H9 (cell line): ENCODE measurements around the gene IL6ST. TPM values are rescaled to one million over a fixed set of nuclear protein-coding genes. Genes with fewer than 3 reads are reported as not detected.

ENCODE experiments used
- DNase-seq: peaks from one replicate; pipeline ENCODE4 v3.0.0-alpha.2; 2017
- H2AFZ ChIP-seq: one replicate; pipeline ENCODE4 v1.6.1; 2013; ENCODE audit warnings: mild to moderate bottlenecking, low read length, control low read depth, moderate library complexity
- H2AK5ac ChIP-seq: 2 replicates; pipeline ENCODE4 v1.6.1; 2013; ENCODE audit warnings: low read length, control low read depth, mixed read lengths; ENCODE audit not compliant: insufficient read length
- H2BK120ac ChIP-seq: one replicate; pipeline ENCODE4 v1.6.1; 2013; ENCODE audit warnings: low read depth, mild to moderate bottlenecking, low read length, control low read depth, inconsistent platforms; ENCODE audit not compliant: poor library complexity, severe bottlenecking
- H2BK12ac ChIP-seq: 2 replicates; pipeline ENCODE4 v1.6.1; 2013; ENCODE audit warnings: low read length, control low read depth, mixed read lengths, low read depth; ENCODE audit not compliant: insufficient read length
- H2BK15ac ChIP-seq: 2 replicates; pipeline ENCODE4 v1.6.1; 2013; ENCODE audit warnings: low read depth, low read length, control low read depth
- H2BK20ac ChIP-seq: one replicate; pipeline ENCODE4 v1.6.1; 2013; ENCODE audit warnings: low read depth, mild to moderate bottlenecking, low read length, control low read depth, inconsistent platforms; ENCODE audit not compliant: poor library complexity, severe bottlenecking
- H2BK5ac ChIP-seq: 2 replicates; pipeline ENCODE4 v1.6.1; 2013; ENCODE audit warnings: low read length, control low read depth, mixed read lengths; ENCODE audit not compliant: insufficient read length
- H3K14ac ChIP-seq: 2 replicates; pipeline ENCODE4 v1.6.1; 2013; ENCODE audit warnings: low read length, control low read depth; ENCODE audit not compliant: insufficient read depth
- H3K18ac ChIP-seq: 2 replicates; pipeline ENCODE4 v1.6.1; 2013; ENCODE audit warnings: low read depth, mild to moderate bottlenecking, mixed read lengths, low read length, control low read depth; ENCODE audit not compliant: insufficient read length
- H3K23ac ChIP-seq: 2 replicates; pipeline ENCODE4 v1.6.1; 2013; ENCODE audit warnings: low read length, control low read depth, mixed read lengths, low read depth; ENCODE audit not compliant: insufficient read length
- H3K23me2 ChIP-seq: 2 replicates; pipeline ENCODE4 v1.6.1; 2013; ENCODE audit warnings: low read depth, mild to moderate bottlenecking, mixed read lengths, low read length, control low read depth; ENCODE audit not compliant: insufficient read length, poor library complexity, severe bottlenecking
- H3K27ac ChIP-seq: 2 replicates; pipeline ENCODE4 v1.5.1; 2013; ENCODE audit warnings: low read length, control low read depth, mixed read lengths, low read depth; ENCODE audit not compliant: insufficient read length
- H3K27me3 ChIP-seq: 2 replicates; pipeline ENCODE4 v1.6.1; 2013; ENCODE audit warnings: low read length, control low read depth, inconsistent platforms; ENCODE audit not compliant: insufficient read depth
- H3K4ac ChIP-seq: 2 replicates; pipeline ENCODE4 v1.6.1; 2013; ENCODE audit warnings: low read depth, mild to moderate bottlenecking, control low read depth, inconsistent platforms, low read length, moderate library complexity
- H3K4me1 ChIP-seq: 2 replicates; pipeline ENCODE4 v1.6.1; 2013; ENCODE audit warnings: low read length, control low read depth, inconsistent platforms; ENCODE audit not compliant: insufficient read depth
- H3K4me2 ChIP-seq: 2 replicates; pipeline ENCODE4 v1.6.1; 2013; ENCODE audit warnings: low read length, control low read depth, mixed read lengths; ENCODE audit not compliant: insufficient read length, insufficient read depth
- H3K56ac ChIP-seq: 2 replicates; pipeline ENCODE4 v1.6.1; 2013; ENCODE audit warnings: low read depth, mild to moderate bottlenecking, mixed read lengths, low read length, control low read depth; ENCODE audit not compliant: insufficient read length
- H3K79me1 ChIP-seq: 2 replicates; pipeline ENCODE4 v1.6.1; 2013; ENCODE audit warnings: low read depth, mild to moderate bottlenecking, moderate library complexity, low read length, control low read depth, inconsistent platforms; ENCODE audit not compliant: insufficient read depth, poor library complexity, severe bottlenecking
- H3K79me2 ChIP-seq: 2 replicates; pipeline ENCODE4 v1.6.1; 2013; ENCODE audit warnings: low read length, control low read depth, inconsistent platforms; ENCODE audit not compliant: insufficient read depth
- H3K9ac ChIP-seq: 2 replicates; pipeline ENCODE4 v1.6.1; 2013; ENCODE audit warnings: low read length, control low read depth, mixed read lengths; ENCODE audit not compliant: insufficient read length; ENCODE audit errors: extremely low read depth
- H3K9me3 ChIP-seq: one replicate; pipeline ENCODE4 v1.6.1; 2013; ENCODE audit warnings: low read depth, low read length, inconsistent platforms; ENCODE audit not compliant: control insufficient read depth
- H3T11ph ChIP-seq: one replicate; pipeline ENCODE4 v1.6.1; 2013; ENCODE audit warnings: mild to moderate bottlenecking, low read length, control low read depth, inconsistent platforms
- H4K20me1 ChIP-seq: one replicate; pipeline ENCODE4 v1.6.1; 2013; ENCODE audit not compliant: control insufficient read depth, insufficient read length, insufficient read depth
- H4K5ac ChIP-seq: 2 replicates; pipeline ENCODE4 v1.6.1; 2013; ENCODE audit warnings: low read depth, mild to moderate bottlenecking, mixed read lengths, low read length, control low read depth; ENCODE audit not compliant: insufficient read length
- H4K8ac ChIP-seq: replicated peaks from 2 replicates; pipeline ENCODE4 v1.6.1; 2013; ENCODE audit warnings: low read length, control low read depth, mixed read lengths, low read depth; ENCODE audit not compliant: insufficient read length
- H4K91ac ChIP-seq: 2 replicates; pipeline ENCODE4 v1.6.1; 2013; ENCODE audit warnings: low read depth, mild to moderate bottlenecking, moderate library complexity, mixed read lengths, low read length, control low read depth; ENCODE audit not compliant: insufficient read length
- H3K27ac Mint-ChIP-seq, 3 experiments: 2 replicates in 2 of 3; 3 replicates in 1 of 3; pipeline ENCODE4 v1.8.0; 2020 to 2021; ENCODE audit warnings: mixed read lengths in 3 of 3, mild to moderate bottlenecking in 1 of 3, moderate library complexity in 1 of 3
- H3K27me3 Mint-ChIP-seq: 2 replicates; pipeline ENCODE4 v1.8.0; 2021; ENCODE audit warnings: low read depth, mild to moderate bottlenecking, moderate library complexity, mixed read lengths
- H3K36me3 Mint-ChIP-seq, 3 experiments: 2 replicates in 2 of 3; 3 replicates in 1 of 3; pipeline ENCODE4 v1.8.0; 2020 to 2021; ENCODE audit warnings: low read depth in 3 of 3, mixed read lengths in 3 of 3; ENCODE audit not compliant: insufficient read depth in 1 of 3
- H3K4me1 Mint-ChIP-seq, 2 experiments: 2 replicates each; pipeline ENCODE4 v1.8.0; 2020; ENCODE audit warnings: mixed read lengths in 2 of 2
- H3K4me3 Mint-ChIP-seq, 2 experiments: 2 replicates in 1 of 2; 3 replicates in 1 of 2; pipeline ENCODE4 v1.8.0; 2020 to 2021; ENCODE audit warnings: mild to moderate bottlenecking in 2 of 2, mixed read lengths in 2 of 2, moderate library complexity in 1 of 2
- H3K9me3 Mint-ChIP-seq, 2 experiments: 2 replicates in 1 of 2; 3 replicates in 1 of 2; pipeline ENCODE4 v1.8.0; 2020; ENCODE audit warnings: mild to moderate bottlenecking in 2 of 2, mixed read lengths in 2 of 2, moderate library complexity in 1 of 2
- WGBS: extraction: QIAGEN DNeasy Blood & Tissue Kit; methylation state at CpG from one replicate; pipeline ENCODE4 v1.1.7; 2013; ENCODE audit warnings: missing lambda C conversion rate, low lambda C conversion rate, mixed read lengths; ENCODE audit not compliant: insufficient read length; ENCODE audit errors: extremely low coverage; 5-methylcytosine and 5-hydroxymethylcytosine counted together
- total RNA-seq: library from RNA; stranded (reverse); gene quantifications from 2 replicates; pipeline ENCODE4 v1.2.1, GENCODE V29; 2021
- TF ChIP-seq, protein P1 (sequence below): fragments of 200-600 bp; sonication (generic); conservative IDR thresholded peaks from 3 replicates; pipeline ENCODE4 v1.8.0; 2021; ENCODE audit warnings: antibody characterized with exemption, mild to moderate bottlenecking

The IL6ST gene
- total RNA-seq, 1 experiment from 2014 or later: 11.1 TPM

DNA sequence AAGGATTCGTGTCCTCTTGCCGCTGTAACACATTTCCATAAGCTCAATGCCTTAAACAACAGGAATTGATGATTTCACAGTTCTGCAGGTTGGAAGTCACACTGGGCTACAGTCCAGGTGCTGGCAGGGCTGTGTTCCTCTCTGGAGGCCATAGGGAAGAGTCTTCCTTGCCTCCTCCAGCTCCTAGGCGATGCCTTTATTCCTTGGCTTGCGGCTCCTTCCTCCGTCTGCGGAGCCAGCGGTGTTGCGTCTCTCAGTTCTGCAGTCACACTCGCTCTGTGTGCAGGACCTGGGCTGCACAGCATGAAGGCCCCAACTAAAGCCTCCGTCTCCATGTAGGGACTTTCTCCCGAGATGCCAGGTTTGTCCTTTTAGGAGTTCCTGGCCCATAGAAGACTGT, 70.0 kb downstream of the IL6ST start:
- no peak overlapping the region for H2BK12ac ChIP-seq
- no peak overlapping the region for H3K4ac ChIP-seq
- H3K18ac ChIP-seq: no peak overlapping the region
- DNase-seq: no peak
- H2AFZ ChIP-seq: no peak overlapping the region
- peak overlapping the region in 1 of 3 experiments; percentile 73; a peak in 2 of 7 replicates for H3K27ac Mint-ChIP-seq
- no peak overlapping the region for H4K91ac ChIP-seq
- no peak overlapping the region for H2BK5ac ChIP-seq
- no peak overlapping the region for H2BK15ac ChIP-seq
- no peaks in the 10 kb centered on the region for H3K79me2 ChIP-seq
- H2AK5ac ChIP-seq: no peak overlapping the region
- H3K27ac ChIP-seq: no peak overlapping the region
- H3K9me3 Mint-ChIP-seq: no peaks in the 10 kb centered on the region
- no peaks in the 10 kb centered on the region for H3K36me3 Mint-ChIP-seq
- no peaks in the 10 kb centered on the region for H3K23me2 ChIP-seq
- H4K8ac ChIP-seq: no peak overlapping the region
- no peaks in the 10 kb centered on the region for H3K27me3 Mint-ChIP-seq
- no peak overlapping the region for H3K23ac ChIP-seq
- H3K79me1 ChIP-seq: no peaks in the 10 kb centered on the region
- no peaks in the 10 kb centered on the region for H3K9me3 ChIP-seq
- no peaks in the 10 kb centered on the region for H4K20me1 ChIP-seq
- TF ChIP-seq, protein P1, sequence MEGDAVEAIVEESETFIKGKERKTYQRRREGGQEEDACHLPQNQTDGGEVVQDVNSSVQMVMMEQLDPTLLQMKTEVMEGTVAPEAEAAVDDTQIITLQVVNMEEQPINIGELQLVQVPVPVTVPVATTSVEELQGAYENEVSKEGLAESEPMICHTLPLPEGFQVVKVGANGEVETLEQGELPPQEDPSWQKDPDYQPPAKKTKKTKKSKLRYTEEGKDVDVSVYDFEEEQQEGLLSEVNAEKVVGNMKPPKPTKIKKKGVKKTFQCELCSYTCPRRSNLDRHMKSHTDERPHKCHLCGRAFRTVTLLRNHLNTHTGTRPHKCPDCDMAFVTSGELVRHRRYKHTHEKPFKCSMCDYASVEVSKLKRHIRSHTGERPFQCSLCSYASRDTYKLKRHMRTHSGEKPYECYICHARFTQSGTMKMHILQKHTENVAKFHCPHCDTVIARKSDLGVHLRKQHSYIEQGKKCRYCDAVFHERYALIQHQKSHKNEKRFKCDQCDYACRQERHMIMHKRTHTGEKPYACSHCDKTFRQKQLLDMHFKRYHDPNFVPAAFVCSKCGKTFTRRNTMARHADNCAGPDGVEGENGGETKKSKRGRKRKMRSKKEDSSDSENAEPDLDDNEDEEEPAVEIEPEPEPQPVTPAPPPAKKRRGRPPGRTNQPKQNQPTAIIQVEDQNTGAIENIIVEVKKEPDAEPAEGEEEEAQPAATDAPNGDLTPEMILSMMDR: no peak
- H2BK120ac ChIP-seq: no peak overlapping the region
- H3K4me2 ChIP-seq: no peak overlapping the region
- no peaks in the 10 kb centered on the region for H3K27me3 ChIP-seq
- H3T11ph ChIP-seq: no peak overlapping the region
- no peak overlapping the region for H3K14ac ChIP-seq
- no peak overlapping the region for H4K5ac ChIP-seq
- no peak overlapping the region for H2BK20ac ChIP-seq
- no peaks in the 10 kb centered on the region for H3K4me1 ChIP-seq
- no peak overlapping the region for H3K56ac ChIP-seq
- H3K4me3 Mint-ChIP-seq: no peak overlapping the region
- H3K9ac ChIP-seq: no peak overlapping the region
- H3K4me1 Mint-ChIP-seq: peaks cover 11 to 13% of the 10 kb centered on the region in 2 experiments; a peak in 3 of 4 replicates
- no CpG with 5 or more reads among the region's 11 CpGs for WGBS
